A172 (cell line): ENCODE data around the gene ZFP92. TPM values are rescaled to one million over a fixed set of nuclear protein-coding genes. Genes with fewer than 3 reads are reported as not detected.

Experiments
- DNase-seq: peaks from one replicate; pipeline ENCODE4 v3.0.0-alpha.2; 2015; ENCODE audit warnings: low spot score
- total RNA-seq: library from RNA; depleted of rRNA; stranded (reverse); fragments of >200 nt; shearing (Covaris generic); gene quantifications from 2 replicates; pipeline ENCODE4 v1.2.3, GENCODE V29; 2014; rRNA removed

ZFP92 gene
- total RNA-seq, 1 experiment from 2014 or later, result 2.0 TPM

GRCh38 chrX:153456161-153456560 is 44.9 kb downstream of the ZFP92 start:
- no peak for DNase-seq

- DNase-seq, result no peak
These were observed 45.4 kb downstream of the ZFP92 start for GRCh38 chrX:153456704-153457103.

- DNase-seq, result no peak
These were observed 46.0 kb downstream of the ZFP92 start for GRCh38 chrX:153457136-153457825.

GRCh38 chrX:153457827-153458466 is 46.7 kb downstream of the ZFP92 start:
- DNase-seq, result no peak

GRCh38 chrX:153458476-153458875 is 47.2 kb downstream of the ZFP92 start:
- no peak for DNase-seq

DNA sequence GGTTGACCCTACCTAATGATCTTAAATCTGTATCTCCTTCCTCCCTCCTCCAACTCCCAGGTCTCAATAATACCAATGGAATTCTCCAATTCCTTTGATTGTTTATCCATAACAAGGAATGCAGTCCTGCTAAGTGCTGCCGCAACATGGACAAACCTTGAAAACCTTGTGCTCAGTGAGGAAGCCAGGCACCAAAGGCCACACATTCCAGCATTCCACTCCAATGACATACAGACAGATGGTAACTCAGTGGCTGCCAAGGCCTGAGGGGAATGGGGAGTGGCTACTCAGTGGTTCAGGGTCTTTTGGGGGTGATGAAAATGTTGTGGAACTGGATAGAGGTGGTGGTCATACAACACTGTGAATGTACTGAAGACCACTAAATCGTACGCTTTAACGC is 48.7 kb downstream of the ZFP92 start:
- peak; percentile 25 for DNase-seq

GRCh38 chrX:153460826-153461225 is 49.6 kb downstream of the ZFP92 start:
- DNase-seq, result peak; percentile 40

Other genes with a start within 250 kb of the ZFP92 start
- gene MAGEA1, start 232.2 kb upstream of the ZFP92 start, total RNA-seq, result not detected in 2 replicates
- not detected in 2 replicates for gene PNMA6F, start 89.7 kb upstream of the ZFP92 start, total RNA-seq
- gene ZNF275, start 77.3 kb upstream of the ZFP92 start, total RNA-seq, result 7.0 and 7.3 TPM in 2 replicates
- gene PNMA6E, start 10.1 kb upstream of the ZFP92 start, total RNA-seq, result not detected in 2 replicates
- gene TREX2, start 34.6 kb downstream of the ZFP92 start, total RNA-seq, result 0.62 and 9.5 TPM in 2 replicates
- 55.7 and 62.6 TPM in 2 replicates for gene HAUS7, start 59.1 kb downstream of the ZFP92 start, total RNA-seq
- not detected in 2 replicates for gene BGN, start 83.5 kb downstream of the ZFP92 start, total RNA-seq
- not detected in 2 replicates for gene ATP2B3, start 106.2 kb downstream of the ZFP92 start, total RNA-seq
- 74.2 and 87.9 TPM in 2 replicates for gene CCNQ, start 187.7 kb downstream of the ZFP92 start, total RNA-seq
- 9.0 and 9.3 TPM in 2 replicates for gene DUSP9, start 235.7 kb downstream of the ZFP92 start, total RNA-seq